Ascending aorta (tissue), 2 donors: Measurements from ENCODE around the gene PCDH12. TPM values are rescaled to one million over a fixed set of nuclear protein-coding genes. Genes with fewer than 3 reads are reported as not detected.

ENCODE experiments used
- DNase-seq, 2 donors: peaks; one replicate each; pipeline ENCODE4 v3.0.0-alpha.2; 2019; ENCODE audit warnings: low spot score in 2 of 2
- H3K27ac ChIP-seq, 2 donors: fragments of 200-600 bp; sonication (generic); one replicate each; pipeline ENCODE4 v1.5.1; 2016 to 2017; ENCODE audit warnings: mild to moderate bottlenecking in 1 of 2
- H3K27me3 ChIP-seq: fragments of 200-600 bp; sonication (generic); one replicate; pipeline ENCODE4 v1.5.1; 2017
- H3K36me3 ChIP-seq, 2 donors: fragments of 200-600 bp; sonication (generic); one replicate each; pipeline ENCODE4 v1.5.1; 2016
- H3K4me1 ChIP-seq, 2 donors: fragments of 200-600 bp; sonication (generic); one replicate each; pipeline ENCODE4 v1.5.1; 2016 to 2017; ENCODE audit warnings: mild to moderate bottlenecking in 1 of 2
- H3K4me3 ChIP-seq, 2 donors: fragments of 200-600 bp; sonication (generic); one replicate each; pipeline ENCODE4 v1.5.1; 2016 to 2017; ENCODE audit warnings: mild to moderate bottlenecking in 1 of 2
- H3K9me3 ChIP-seq, 2 donors: fragments of 200-600 bp; sonication (generic); one replicate each; pipeline ENCODE4 v1.5.1; 2016
- CTCF ChIP-seq, 3 experiments: fragments of 200-600 bp in 2 of 3; fragments of 450-650 bp in 1 of 3; sonication (generic) in 2 of 3; IDR thresholded peaks; one replicate each; pipeline ENCODE4 v1.5.1; 2016 to 2019; ENCODE audit warnings: antibody characterized with exemption in 3 of 3, mild to moderate bottlenecking in 1 of 3, moderate library complexity in 1 of 3
- intact Hi-C: fragments of 100-400 bp; cut with DNase I; formaldehyde crosslinking; loops from one replicate; pipeline ENCODE4 v1.15.1; 2023
- total RNA-seq: library from RNA; depleted of rRNA; stranded (reverse); fragments of >200 nt; gene quantifications from one replicate; pipeline ENCODE4 v1.1.0, GENCODE V29; 2016

PCDH12 gene
- total RNA-seq, 1 donor from 2014 or later = 7.2 TPM

- Histone ChIP-seq H3K9me3 (no peaks in the 10 kb centered on the region), H3K4me1 (peaks cover 5 to 7% of the 10 kb centered on the region in 2 donors), H3K27me3 (no peaks in the 10 kb centered on the region), H3K36me3 (no peaks in the 10 kb centered on the region), H3K27ac (no peak overlapping the region), H3K4me3 (no peak overlapping the region)
- DNase-seq = no peak
- intact Hi-C loops = no loop called here
- no peak for TF ChIP-seq CTCF (IDR thresholded peaks at IDR 0.05)
These were observed 43.2 kb downstream of the PCDH12 start for GRCh38 chr5:141914797-141915196.

- intact Hi-C loops = no loop called here
- peak overlapping the region; percentile 49 to 61 for H3K4me3 ChIP-seq
- H3K9me3 ChIP-seq = no peaks in the 10 kb centered on the region
- peak in 1 of 3 experiments; percentile 35 for TF ChIP-seq CTCF (IDR thresholded peaks at IDR 0.05)
- no peaks in the 10 kb centered on the region for H3K36me3 ChIP-seq
- no peaks in the 10 kb centered on the region for H3K27me3 ChIP-seq
- H3K27ac ChIP-seq = no peak overlapping the region
- DNase-seq = peak in 1 of 2 donors; percentile 19
- peaks cover 5 to 7% of the 10 kb centered on the region in 2 donors for H3K4me1 ChIP-seq
These were observed 43.7 kb downstream of the PCDH12 start for GRCh38 chr5:141914199-141914743.

- Histone ChIP-seq H3K36me3 (no peaks in the 10 kb centered on the region), H3K27ac (no peak overlapping the region), H3K4me1 (peaks cover 5 to 7% of the 10 kb centered on the region in 2 donors), H3K4me3 (peak overlapping the region; percentile 49 to 61), H3K9me3 (no peaks in the 10 kb centered on the region), H3K27me3 (no peaks in the 10 kb centered on the region)
- intact Hi-C loops = no loop called here
- TF ChIP-seq CTCF (IDR thresholded peaks at IDR 0.05) = no peak
- no peak for DNase-seq
These were observed 44.3 kb downstream of the PCDH12 start for GRCh38 chr5:141913560-141914198.

GRCh38 chr5:141910271-141910673 is 47.7 kb downstream of the PCDH12 start:
- Histone ChIP-seq H3K27me3 (no peaks in the 10 kb centered on the region), H3K4me3 (no peak overlapping the region), H3K27ac (no peak overlapping the region), H3K4me1 (peaks cover 5 to 7% of the 10 kb centered on the region in 2 donors), H3K9me3 (no peaks in the 10 kb centered on the region), H3K36me3 (no peaks in the 10 kb centered on the region)
- TF ChIP-seq CTCF (IDR thresholded peaks at IDR 0.05) = no peak
- intact Hi-C loops = no loop called here
- no peak for DNase-seq

- intact Hi-C loops = no loop called here
- H3K27me3 ChIP-seq = no peaks in the 10 kb centered on the region
- no peak overlapping the region for H3K27ac ChIP-seq
- H3K4me1 ChIP-seq = peaks cover 5 to 7% of the 10 kb centered on the region in 2 donors
- no peaks in the 10 kb centered on the region for H3K36me3 ChIP-seq
- no peak for DNase-seq
- no peak for TF ChIP-seq CTCF (IDR thresholded peaks at IDR 0.05)
- no peak overlapping the region for H3K4me3 ChIP-seq
- H3K9me3 ChIP-seq = no peaks in the 10 kb centered on the region
These were observed 48.8 kb downstream of the PCDH12 start for GRCh38 chr5:141909212-141909611.
